H1 (cell line): Measurements from ENCODE around the gene RAB10. TPM values are rescaled to one million over a fixed set of nuclear protein-coding genes. Genes with fewer than 3 reads are reported as not detected.

Source experiments
- CTCF ChIA-PET: fragments of 300-600 bp; sonication (Branson Sonifier 250); formaldehyde crosslinking; loops from one replicate; lab custom pipeline; 2021; ENCODE audit not compliant: partially characterized antibody; lab: Charles Lee
- POLR2A ChIA-PET: fragments of 300-600 bp; sonication (Branson Sonifier 250); formaldehyde crosslinking; loops from one replicate; lab custom pipeline; 2021; ENCODE audit warnings: inconsistent platforms; ENCODE audit not compliant: partially characterized antibody; lab: Charles Lee
- DNase-seq, 2 experiments: peaks; one replicate each; pipeline versions ENCODE4 v3.0.0 to v3.0.0-alpha.2; 2010 to 2022; ENCODE audit warnings: low spot score in 2 of 2, low read depth in 1 of 2, mixed read lengths in 1 of 2
- FAIRE-seq: peaks from 2 replicates; lab custom pipeline; 2011; peaks lifted over from hg19 to GRCh38; lab: Jason Lieb, UNC
- H2AFZ ChIP-seq: 2 replicates; pipeline ENCODE4 v1.8.1; 2012; ENCODE audit warnings: low read length, inconsistent platforms
- H2AK5ac ChIP-seq: 2 replicates; pipeline ENCODE4 v1.6.1; 2013; ENCODE audit warnings: low read depth, low read length
- H2BK120ac ChIP-seq: replicated peaks from 2 replicates; pipeline ENCODE3; 2013; ENCODE audit warnings: low read depth, low read length, inconsistent platforms
- H2BK12ac ChIP-seq: 2 replicates; pipeline ENCODE4 v1.6.1; 2013; ENCODE audit warnings: low read depth, low read length
- H2BK15ac ChIP-seq: 2 replicates; pipeline ENCODE4 v1.6.1; 2013; ENCODE audit warnings: low read length
- H2BK20ac ChIP-seq: 2 replicates; pipeline ENCODE4 v1.6.1; 2013; ENCODE audit warnings: low read length
- H2BK5ac ChIP-seq: 2 replicates; pipeline ENCODE4 v1.6.1; 2013; ENCODE audit warnings: low read depth, low read length
- H3K14ac ChIP-seq: 2 replicates; pipeline ENCODE4 v1.6.1; 2013; ENCODE audit warnings: inconsistent platforms; ENCODE audit not compliant: insufficient read length
- H3K18ac ChIP-seq: 2 replicates; pipeline ENCODE4 v1.6.1; 2013; ENCODE audit warnings: low read length; ENCODE audit errors: extremely low read depth
- H3K23ac ChIP-seq: 2 replicates; pipeline ENCODE4 v1.6.1; 2013; ENCODE audit warnings: inconsistent platforms; ENCODE audit not compliant: insufficient read length
- H3K23me2 ChIP-seq: 2 replicates; pipeline ENCODE4 v1.6.1; 2013; ENCODE audit warnings: low read depth, low read length
- H3K27ac ChIP-seq: 2 replicates; pipeline ENCODE4 v1.6.1; 2011; ENCODE audit warnings: low read depth, low read length, inconsistent platforms
- H3K27me3 ChIP-seq, 4 experiments: replicated peaks in 1 of 4; 1 replicate in 1 of 4; 2 replicates in 3 of 4; pipeline versions ENCODE4 v1.6.1 to v1.8.1; 2011 to 2013; ENCODE audit warnings: low read length in 3 of 4, mild to moderate bottlenecking in 3 of 4, inconsistent platforms in 2 of 4, mixed read lengths in 2 of 4, moderate library complexity in 1 of 4; ENCODE audit not compliant: control insufficient read depth in 3 of 4, insufficient read depth in 3 of 4; ENCODE audit errors: extremely low read depth in 1 of 4
- H3K36me3 ChIP-seq, 4 experiments: 2 replicates each; pipeline versions ENCODE4 v1.6.1 to v1.8.1; 2011 to 2013; ENCODE audit warnings: mild to moderate bottlenecking in 4 of 4, low read length in 3 of 4, moderate library complexity in 2 of 4, control low read depth in 1 of 4, inconsistent platforms in 1 of 4; ENCODE audit not compliant: insufficient read depth in 4 of 4, control insufficient read depth in 2 of 4
- H3K4ac ChIP-seq: replicated peaks from 2 replicates; pipeline ENCODE3; 2013; ENCODE audit warnings: low read length, low read depth, mixed read lengths, inconsistent platforms; ENCODE audit not compliant: insufficient read length
- H3K4me1 ChIP-seq, 4 experiments: replicated peaks in 1 of 4; 1 replicate in 1 of 4; 2 replicates in 3 of 4; pipeline versions ENCODE4 v1.6.1 to v1.8.1; 2011 to 2013; ENCODE audit warnings: low read length in 3 of 4, inconsistent platforms in 2 of 4, mixed read lengths in 1 of 4; ENCODE audit not compliant: insufficient read depth in 4 of 4, control insufficient read depth in 3 of 4
- H3K4me2 ChIP-seq, 2 experiments: 2 replicates each; pipeline versions ENCODE4 v1.6.1 to v1.8.1; 2011 to 2013; ENCODE audit warnings: low read depth in 2 of 2, low read length in 2 of 2, control low read depth in 1 of 2, inconsistent platforms in 1 of 2, mild to moderate bottlenecking in 1 of 2; ENCODE audit not compliant: insufficient read depth in 1 of 2
- H3K4me3 ChIP-seq, 4 experiments: fragments of 200-600, 300-600 bp in 1 of 4; sonication (generic), shearing (Covaris generic), sonication (Bioruptor Twin) in 1 of 4; 2 replicates each; pipeline versions ENCODE4 v1.5.1 to v1.8.1; 2011 to 2016; ENCODE audit warnings: low read length in 4 of 4, low read depth in 3 of 4, control low read depth in 2 of 4, inconsistent platforms in 2 of 4, mild to moderate bottlenecking in 2 of 4, mixed read lengths in 1 of 4, moderate library complexity in 1 of 4; ENCODE audit not compliant: insufficient read depth in 2 of 4; ENCODE audit errors: extremely low read depth in 1 of 4
- H3K56ac ChIP-seq: replicated peaks from 2 replicates; pipeline ENCODE3; 2013; ENCODE audit warnings: low read depth, mild to moderate bottlenecking, mixed read lengths, low read length, inconsistent platforms; ENCODE audit not compliant: insufficient read length
- H3K79me1 ChIP-seq: 2 replicates; pipeline ENCODE4 v1.6.1; 2013; ENCODE audit warnings: low read depth, low read length, control low read depth
- H3K79me2 ChIP-seq, 2 experiments: 2 replicates each; pipeline versions ENCODE4 v1.6.1 to v1.8.1; 2012 to 2013; ENCODE audit warnings: low read length in 2 of 2, mild to moderate bottlenecking in 2 of 2, inconsistent platforms in 1 of 2; ENCODE audit not compliant: insufficient read depth in 2 of 2, control insufficient read depth in 1 of 2
- H3K9ac ChIP-seq, 4 experiments: replicated peaks in 1 of 4; 1 replicate in 1 of 4; 2 replicates in 3 of 4; pipeline versions ENCODE4 v1.6.1 to v1.8.1; 2011 to 2013; ENCODE audit warnings: low read depth in 3 of 4, low read length in 3 of 4, control low read depth in 2 of 4, mild to moderate bottlenecking in 2 of 4, moderate library complexity in 2 of 4, inconsistent platforms in 1 of 4; ENCODE audit errors: extremely low read depth in 1 of 4
- H3K9me3 ChIP-seq, 2 experiments: 2 replicates each; pipeline versions ENCODE4 v1.6.1 to v1.8.1; 2012 to 2013; ENCODE audit warnings: mild to moderate bottlenecking in 2 of 2, moderate library complexity in 2 of 2, control low read depth in 1 of 2, inconsistent platforms in 1 of 2, low read depth in 1 of 2, low read length in 1 of 2, mixed read lengths in 1 of 2; ENCODE audit not compliant: insufficient read depth in 2 of 2
- H4K20me1 ChIP-seq, 2 experiments: replicated peaks in 1 of 2; 2 replicates each; pipeline versions ENCODE3 to v1.8.1; 2011 to 2013; ENCODE audit warnings: inconsistent platforms in 2 of 2, low read length in 2 of 2, mild to moderate bottlenecking in 1 of 2; ENCODE audit not compliant: insufficient read depth in 2 of 2, control insufficient read depth in 1 of 2
- H4K5ac ChIP-seq: 2 replicates; pipeline ENCODE4 v1.6.1; 2013; ENCODE audit warnings: low read length, low read depth, mixed read lengths, inconsistent platforms; ENCODE audit not compliant: insufficient read length
- H4K8ac ChIP-seq: 2 replicates; pipeline ENCODE4 v1.8.0; 2013; ENCODE audit warnings: mild to moderate bottlenecking, moderate library complexity, low read length, inconsistent platforms; ENCODE audit not compliant: insufficient read depth; ENCODE audit errors: extremely low read depth
- H4K91ac ChIP-seq: replicated peaks from 2 replicates; pipeline ENCODE3; 2013; ENCODE audit warnings: low read length, mixed read lengths, inconsistent platforms; ENCODE audit not compliant: insufficient read length
- SP2 ChIP-seq: IDR thresholded peaks from 2 replicates; pipeline ENCODE4 v1.6.1; 2012; ENCODE audit warnings: mild to moderate bottlenecking, low read length, inconsistent platforms
- WGBS, 2 experiments: shearing (Covaris generic) in 1 of 2; methylation state at CpG; one replicate each; pipeline versions ENCODE4 v1.1.6 to v1.1.7; 2013 to 2015; ENCODE audit warnings: low lambda C conversion rate in 2 of 2, mixed read lengths in 2 of 2, inconsistent platforms in 1 of 2, low coverage in 1 of 2, missing lambda C conversion rate in 1 of 2; ENCODE audit not compliant: insufficient replicate concordance in 2 of 2, insufficient coverage in 1 of 2, insufficient read length in 1 of 2; ENCODE audit errors: extremely low coverage in 1 of 2, missing lambda C conversion rate in 1 of 2; 5-methylcytosine and 5-hydroxymethylcytosine counted together
- polyA plus RNA-seq, 7 experiments: library from polyadenylated mRNA; depleted of rRNA in 3 of 7; stranded (reverse) in 5 of 7; unstranded in 2 of 7; fragments of >200 nt in 5 of 7; fragments of 200-250 nt in 2 of 7; gene quantifications; 1 replicate in 5 of 7; 2 replicates in 1 of 7; 4 replicates in 1 of 7; pipeline versions ENCODE4 v1.2.1 to v1.2.3, GENCODE V29; 2011 to 2013; ENCODE audit warnings: missing spikeins in 2 of 7, mixed read lengths in 2 of 7
- total RNA-seq: library from RNA; stranded (reverse); fragmentation: NEBNext Ultra II Directional; extraction: Animal tissue kit (Norgen Biotek cat#: 25700); gene quantifications from 2 replicates; pipeline ENCODE4 v1.2.1, GENCODE V29; 2021

The RAB10 gene
- total and polyA plus RNA-seq, 2 of the 8 experiments (the other 6 are each of a cell fraction or from before 2014, with no cell fraction given): 42.6 to 136 TPM

GRCh38 chr2:25991965-25992364, 41.9 kb upstream of the RAB10 start:
- Histone ChIP-seq H3K36me3 (no peaks in the 10 kb centered on the region), H2BK12ac (no peak overlapping the region), H2BK120ac (no peak overlapping the region), H3K4me1 (no peaks in the 10 kb centered on the region), H2BK5ac (no peak overlapping the region), H3K79me1 (no peaks in the 10 kb centered on the region), H3K56ac (no peak overlapping the region), H3K14ac (no peak overlapping the region), H4K20me1 (no peaks in the 10 kb centered on the region), H3K23me2 (no peaks in the 10 kb centered on the region), H3K79me2 (no peaks in the 10 kb centered on the region), H4K8ac (no peak overlapping the region), H2BK20ac (no peak overlapping the region), H2AK5ac (no peak overlapping the region), H3K4me3 (no peak overlapping the region), H3K23ac (no peak overlapping the region), H3K4ac (no peak overlapping the region), H3K9me3 (no peaks in the 10 kb centered on the region), H4K91ac (no peak overlapping the region), H3K27me3 (no peaks in the 10 kb centered on the region), H2BK15ac (no peak overlapping the region), H3K4me2 (no peak overlapping the region), H3K18ac (no peak overlapping the region), H2AFZ (no peak overlapping the region), H3K27ac (no peak overlapping the region), H3K9ac (no peak overlapping the region), H4K5ac (no peak overlapping the region)
- ChIA-PET CTCF (interaction anchor here (0.6 to 5.5 kb wide), 28 partner anchors 8 to 345 kb away, joined by 3 to 81 read pairs (median 4); no protein-coding TSS in a partner anchor), POLR2A (interaction anchor here (1.0 kb wide), 1 partner anchor 44 kb away, joined by 4 read pairs; no protein-coding TSS in a partner anchor)
- no peak for FAIRE-seq
- TF ChIP-seq SP2: no peak
- DNase-seq: no peak
- 88% methylated on average over 3 of the region's 3 CpGs; no CpG with 5 or more reads in 1 of the 2 experiments for WGBS, 2 experiments
